H1 (cell line): ENCODE measurements around the gene FAM107A.

Experiments used
- BRCA1 ChIP-seq: IDR thresholded peaks from 2 replicates; pipeline ENCODE4 v1.6.1; 2012; ENCODE audit warnings: low read depth, low read length, improper control_type of control experiment
- CHD1 ChIP-seq: IDR thresholded peaks from 2 replicates; pipeline ENCODE4 v1.6.1; 2012; ENCODE audit warnings: low read depth, low read length, improper control_type of control experiment
- CHD2 ChIP-seq: IDR thresholded peaks from 2 replicates; pipeline ENCODE4 v1.6.1; 2012; ENCODE audit warnings: low read length, improper control_type of control experiment
- CTCF ChIP-seq, 3 experiments: IDR thresholded peaks; 1 replicate in 2 of 3; 2 replicates in 1 of 3; pipeline versions ENCODE4 v1.5.1 to v1.6.1; 2011; ENCODE audit warnings: low read length in 3 of 3, mild to moderate bottlenecking in 3 of 3, inconsistent platforms in 2 of 3, low read depth in 1 of 3, moderate library complexity in 1 of 3; ENCODE audit not compliant: insufficient read depth in 1 of 3; ENCODE audit errors: control extremely low read depth in 1 of 3
- EZH2 ChIP-seq: fragments of 200-600 bp; sonication (generic); IDR thresholded peaks from 2 replicates; pipeline ENCODE4 v1.7.1; 2012; ENCODE audit warnings: low read depth, mild to moderate bottlenecking, moderate library complexity, low read length, inconsistent platforms; ENCODE audit not compliant: severe bottlenecking
- HDAC6 ChIP-seq: IDR thresholded peaks from one replicate; pipeline ENCODE4 v1.7.1; 2012; ENCODE audit warnings: low read depth, mild to moderate bottlenecking, inconsistent platforms, low read length, moderate library complexity
- MAFK ChIP-seq: IDR thresholded peaks from 2 replicates; pipeline ENCODE4 v1.6.1; 2012; ENCODE audit warnings: low read depth, mild to moderate bottlenecking, improper control_type of control experiment, low read length
- RAD21 ChIP-seq, 2 experiments: IDR thresholded peaks in 1 of 2; conservative IDR thresholded peaks in 1 of 2; 2 replicates each; pipeline ENCODE4 v1.6.1; 2011; ENCODE audit warnings: low read depth in 2 of 2, low read length in 2 of 2, improper control_type of control experiment in 1 of 2, inconsistent platforms in 1 of 2, mild to moderate bottlenecking in 1 of 2, moderate library complexity in 1 of 2
- SIX5 ChIP-seq: IDR thresholded peaks from 2 replicates; pipeline ENCODE4 v1.6.1; 2011; ENCODE audit warnings: mild to moderate bottlenecking, low read depth, low read length
- SRF ChIP-seq: IDR thresholded peaks from 2 replicates; pipeline ENCODE4 v1.6.1; 2011; ENCODE audit warnings: mild to moderate bottlenecking, low read depth, low read length, moderate library complexity
- SUZ12 ChIP-seq: fragments of 200-600 bp; sonication (generic); IDR thresholded peaks from 2 replicates; pipeline ENCODE4 v1.6.1; 2012; ENCODE audit warnings: mild to moderate bottlenecking, inconsistent platforms, low read length, moderate library complexity, mixed read lengths
- TCF12 ChIP-seq: IDR thresholded peaks from 2 replicates; pipeline ENCODE4 v1.6.1; 2011; ENCODE audit warnings: low read depth, mild to moderate bottlenecking, low read length
- YY1 ChIP-seq: IDR thresholded peaks from 2 replicates; pipeline ENCODE4 v1.6.1; 2011; ENCODE audit warnings: low read depth, mild to moderate bottlenecking, low read length
- ZNF274 ChIP-seq: IDR thresholded peaks from 2 replicates; pipeline ENCODE4 v1.7.0; 2012; ENCODE audit warnings: low read length, borderline replicate concordance; ENCODE audit errors: extremely low read depth

- TF ChIP-seq EZH2, result no peak
- TF ChIP-seq BRCA1, result no peak
- TF ChIP-seq CTCF (IDR thresholded peaks at IDR 0.05; ENCODE audit: control extremely low read depth in 1 of 3, insufficient read depth in 1 of 3, low read depth in 1 of 3, low read length in 3 of 3), result no peak
- TF ChIP-seq MAFK, result no peak
- TF ChIP-seq CHD1, result no peak
- TF ChIP-seq TCF12, result no peak
- TF ChIP-seq SIX5, result no peak
- TF ChIP-seq CHD2, result no peak
- no peak for TF ChIP-seq ZNF274
- TF ChIP-seq YY1, result no peak
- TF ChIP-seq RAD21 (IDR thresholded peaks at IDR 0.05 in 1 of 2, conservative IDR thresholded peaks at IDR 0.05 in 1 of 2; ENCODE audit: low read depth in 2 of 2, low read length in 2 of 2), result no peak
- no peak for TF ChIP-seq SUZ12
- TF ChIP-seq HDAC6, result no peak
- no peak for TF ChIP-seq SRF
Measured at GRCh38 chr3:58591517-58592510, 14.6 kb upstream of the FAM107A start.
